Myocyte (in vitro differentiated cells): Measurements from ENCODE around the gene TPM2. TPM values are rescaled to one million over a fixed set of nuclear protein-coding genes. Genes with fewer than 3 reads are reported as not detected.

Source experiments
- DNase-seq: peaks from one replicate; pipeline ENCODE4 v3.0.0-alpha.2; 2012; ENCODE audit warnings: low read depth
- polyA plus RNA-seq: library from polyadenylated mRNA; unstranded; fragments of >200 nt; gene quantifications from one replicate; pipeline ENCODE4 v1.2.1, GENCODE V29; 2012; ENCODE audit warnings: missing spikeins
- total RNA-seq: library from RNA; depleted of rRNA; stranded (reverse); fragments of >200 nt; gene quantifications from 2 replicates; pipeline ENCODE4 v1.2.3, GENCODE V29; 2014

TPM2 gene
- total RNA-seq = 13,316 and 13,583 TPM in 2 replicates
- polyA plus RNA-seq = 5,772 TPM

DNA sequence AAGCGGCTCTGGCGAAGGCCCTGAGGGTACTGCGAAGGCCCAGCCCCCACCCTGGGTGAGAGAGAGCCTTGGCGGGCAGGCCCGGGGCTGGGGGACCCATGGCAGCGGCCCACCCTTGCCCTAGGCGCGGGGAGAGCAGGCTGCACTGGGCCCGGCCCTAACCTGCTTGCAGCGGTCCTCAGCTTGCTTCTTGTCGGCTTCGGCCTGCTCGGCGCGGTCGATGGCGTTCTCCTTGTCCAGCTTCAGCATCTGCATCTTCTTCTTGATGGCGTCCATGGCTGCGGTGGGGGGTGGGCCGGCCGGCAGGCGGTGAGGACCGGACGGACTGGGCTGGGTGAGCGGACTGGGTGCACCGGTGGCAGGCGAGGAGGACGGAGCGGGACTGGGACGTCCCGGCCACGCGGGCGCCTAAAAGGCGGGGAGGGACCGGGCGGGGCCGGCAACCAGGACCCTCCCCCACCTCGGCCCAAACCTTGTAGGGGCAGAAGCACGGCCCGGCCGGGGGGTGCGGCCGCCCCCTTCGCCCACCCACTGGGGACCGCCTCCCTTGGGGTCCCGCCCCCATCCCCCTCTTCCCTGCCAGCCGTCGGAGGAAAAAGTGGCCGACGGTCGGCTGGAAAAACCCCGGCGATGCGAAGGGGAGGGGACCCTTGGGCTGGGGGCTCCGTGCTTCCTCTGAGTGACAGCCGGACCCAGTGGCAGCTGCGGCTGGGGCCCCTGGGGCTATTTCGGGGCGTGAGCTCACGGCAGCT lies at the start of gene TPM2:
Gene TPM2 (minus strand): TSS at position 384 of the 752 bp plus-strand sequence. CDS start 108 bp downstream, at position 276.
- DNase-seq = no peak

DNA sequence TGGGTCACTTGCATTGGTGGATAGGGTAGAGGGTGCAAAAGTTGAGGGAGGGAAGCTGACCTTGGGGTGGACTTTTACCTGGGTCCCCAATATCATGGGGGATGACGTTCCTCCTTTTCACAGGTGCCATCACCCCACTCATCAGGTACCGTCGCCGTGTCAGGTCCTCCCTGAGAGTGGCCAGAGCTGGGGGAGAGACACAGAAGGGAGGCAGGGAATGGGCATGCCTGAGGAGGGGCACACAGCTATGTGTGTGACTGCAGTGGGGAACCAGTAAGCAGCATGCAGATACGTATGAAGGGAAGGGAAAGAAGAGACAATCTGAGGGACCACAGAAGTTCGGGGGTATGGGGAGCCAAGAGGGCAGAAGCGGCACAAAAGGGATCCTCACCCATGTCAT lies 49.2 kb upstream of the TPM2 start:
- no peak for DNase-seq

- DNase-seq = peak; percentile 82
Observed at GRCh38 chr9:35738186-35738585, 48.5 kb upstream of the TPM2 start.

DNA sequence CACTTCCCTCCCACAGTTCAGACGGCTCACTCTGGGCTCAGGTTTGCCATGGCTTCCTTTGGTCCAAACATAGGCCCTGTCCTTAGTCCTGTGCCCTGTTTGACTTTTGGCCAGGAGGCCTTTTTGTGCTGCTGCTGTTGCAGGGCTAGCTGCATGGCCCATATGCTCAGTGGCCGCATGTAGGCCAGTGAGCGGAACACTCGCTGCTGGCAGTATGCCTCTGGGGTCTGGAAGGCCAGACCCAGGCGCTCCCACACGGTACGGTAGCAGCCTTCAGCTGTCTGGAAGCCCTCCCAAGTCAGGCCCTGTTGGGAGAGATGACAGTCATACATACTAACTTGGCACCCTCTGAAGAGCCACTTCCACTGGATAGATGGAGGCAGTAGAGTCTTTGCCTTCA lies 47.4 kb upstream of the TPM2 start:
- DNase-seq = no peak

DNA sequence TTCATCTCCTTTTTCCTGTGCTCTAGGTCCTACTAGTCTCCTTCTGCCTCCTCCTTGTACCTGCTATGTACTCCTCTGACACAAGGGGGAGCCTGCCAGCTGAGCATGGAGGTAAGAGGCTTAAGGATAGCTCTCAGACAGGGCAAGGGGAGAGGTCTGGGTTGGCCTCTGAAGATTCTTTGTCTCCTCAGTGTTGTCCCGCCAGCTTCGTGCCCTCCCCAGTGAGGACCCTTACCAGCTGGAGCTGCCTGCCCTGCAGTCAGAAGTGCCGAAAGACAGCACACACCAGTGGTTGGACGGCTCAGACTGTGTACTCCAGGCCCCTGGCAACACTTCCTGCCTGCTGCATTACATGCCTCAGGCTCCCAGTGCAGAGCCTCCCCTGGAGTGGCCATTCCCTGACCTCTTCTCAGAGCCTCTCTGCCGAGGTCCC lies 46.5 kb upstream of the TPM2 start:
- DNase-seq = peak; percentile 76

DNA sequence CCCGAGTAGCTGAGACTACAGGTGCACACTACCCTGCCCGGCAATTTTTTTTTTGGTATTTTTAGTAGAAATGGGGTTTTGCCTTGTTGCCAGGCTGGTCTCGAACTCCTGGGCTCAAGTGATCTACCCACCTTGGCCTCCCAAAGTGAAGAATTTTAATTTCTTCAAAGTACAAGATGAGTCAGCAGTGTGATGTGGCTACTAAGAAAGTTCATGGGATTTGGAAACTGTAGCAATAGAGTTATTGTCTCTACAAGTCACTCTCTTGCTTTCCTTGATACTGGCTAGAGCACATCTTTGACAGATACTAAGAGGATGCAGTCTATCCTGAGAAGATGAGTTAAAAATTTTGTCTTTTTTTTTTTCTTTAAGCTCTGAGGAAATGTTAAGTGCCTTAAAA lies 44.4 kb upstream of the TPM2 start:
- no peak for DNase-seq

GRCh38 chr9:35732800-35733541 lies 43.2 kb upstream of the TPM2 start:
- peak; percentile 45 for DNase-seq

DNA sequence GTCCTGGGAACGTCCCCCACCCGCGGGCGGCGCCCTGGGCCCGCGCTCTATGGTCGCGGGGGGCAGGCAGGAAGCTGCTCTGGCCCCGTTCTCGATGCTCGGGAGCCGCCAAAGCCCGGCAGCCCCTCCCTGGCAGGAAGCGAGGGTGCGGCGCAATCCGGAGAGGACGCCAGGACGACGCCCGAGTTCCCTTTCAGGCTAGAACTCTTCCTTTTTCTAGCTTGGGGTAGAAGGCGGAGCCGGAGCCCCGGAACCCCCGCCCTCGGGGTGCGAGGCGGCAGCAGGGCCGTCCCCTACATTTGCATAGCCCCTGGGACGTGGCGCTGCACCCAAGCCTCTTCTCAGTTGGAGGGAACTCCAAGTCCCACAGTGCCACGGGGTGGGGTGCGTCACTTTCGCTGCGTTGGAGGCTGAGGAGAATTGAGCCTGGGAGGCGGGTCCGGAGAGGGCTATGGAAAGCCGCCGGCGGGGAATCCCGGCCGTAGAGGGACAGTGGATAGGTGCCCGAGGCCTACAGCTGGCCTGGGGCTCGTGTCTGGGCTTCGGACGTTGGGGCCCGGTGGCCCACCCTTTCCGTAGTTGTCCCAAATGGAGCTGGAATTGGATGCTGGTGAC lies 42.6 kb upstream of the TPM2 start, which contains the start of the genes CREB3 and TLN1:
Gene CREB3 (plus strand): TSS at position 482 of the 615 bp plus-strand sequence. CDS start 107 bp downstream, at position 589.
Gene TLN1 (minus strand): TSS at position 11 of the 615 bp plus-strand sequence. CDS start 6,501 bp downstream, outside the sequence.
- peak; percentile 99 for DNase-seq

- DNase-seq = no peak
Observed at GRCh38 chr9:35731415-35732184, 41.9 kb upstream of the TPM2 start.

DNA sequence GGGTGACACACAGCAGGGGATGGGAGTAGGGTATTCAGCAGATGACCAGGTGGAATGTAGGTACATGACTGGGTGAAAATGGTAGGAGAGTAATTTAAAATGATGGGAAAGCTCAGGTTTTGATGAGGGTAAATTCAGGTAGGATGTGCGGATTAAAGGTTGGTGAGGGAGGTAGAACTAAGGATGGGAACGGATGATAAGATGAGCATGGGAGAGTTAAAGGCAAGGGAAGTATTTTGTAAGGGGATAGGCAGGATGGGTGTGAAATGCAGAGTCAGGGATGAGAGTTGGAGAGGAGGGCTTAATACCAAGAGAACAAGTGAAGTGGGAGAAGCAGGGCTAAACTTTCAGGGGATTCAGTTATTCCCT lies 40.7 kb upstream of the TPM2 start:
- no peak for DNase-seq

DNA sequence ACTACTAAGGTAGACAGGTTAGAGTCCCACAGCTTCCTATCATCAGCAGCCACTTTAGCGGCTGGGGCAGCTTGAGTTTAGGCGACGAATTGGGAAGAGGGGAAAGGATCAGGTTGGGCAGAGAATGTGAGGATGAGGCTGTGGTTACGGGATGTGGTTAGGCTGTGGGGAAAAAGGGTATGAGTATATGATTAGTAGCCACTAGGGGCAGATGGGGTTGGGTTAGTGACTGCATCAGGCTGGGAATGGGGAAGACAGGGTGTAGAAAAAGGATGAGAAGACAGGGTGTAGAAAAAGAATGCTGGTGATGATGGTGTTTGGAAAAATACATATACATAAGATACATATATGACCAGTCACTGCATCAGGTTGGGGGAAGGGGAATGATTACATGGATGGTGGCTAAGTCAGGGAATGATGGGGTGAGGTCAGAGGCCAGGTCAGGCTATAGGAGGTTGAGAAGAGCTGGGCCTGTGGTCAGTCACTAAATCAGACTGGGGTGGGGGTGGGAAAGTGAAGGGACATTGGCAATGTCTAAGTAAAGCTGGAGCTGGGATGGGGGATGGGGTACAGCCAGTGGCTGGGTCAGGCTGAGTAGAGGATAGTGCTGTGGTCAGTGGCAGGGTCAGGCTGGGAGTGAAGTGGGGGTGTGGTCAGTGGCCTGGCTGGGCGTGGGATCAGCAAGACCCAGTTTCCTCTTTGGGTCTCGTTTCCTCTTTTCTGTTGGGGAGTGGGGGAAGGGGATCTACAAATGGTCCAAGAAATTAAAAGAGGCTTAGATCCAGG lies 40.2 kb upstream of the TPM2 start:
- DNase-seq = peak; percentile 94

DNA sequence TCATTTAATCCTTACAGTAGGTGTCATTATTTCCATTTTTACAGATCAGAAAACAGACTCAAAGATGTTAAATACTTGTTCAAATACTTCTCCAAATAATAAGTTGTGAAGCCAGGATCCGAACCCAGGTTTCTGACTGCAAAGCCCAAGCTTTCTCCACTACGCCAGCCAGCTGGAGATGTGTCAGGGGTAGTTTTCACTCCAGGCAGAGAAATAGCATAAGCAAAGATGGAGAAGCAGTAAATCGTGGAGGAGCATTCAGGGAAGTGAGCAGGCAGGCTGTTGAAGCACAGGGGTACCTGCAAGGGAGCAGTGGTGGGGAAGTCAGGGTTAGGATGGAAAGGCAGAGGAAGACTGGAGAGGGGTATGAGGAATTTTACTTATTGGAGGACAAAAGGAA lies 39.4 kb upstream of the TPM2 start:
- no peak for DNase-seq

GRCh38 chr9:35728041-35728971 lies 38.6 kb upstream of the TPM2 start:
- peak; percentile 94 for DNase-seq

- DNase-seq = no peak
Observed at GRCh38 chr9:35727676-35728040, 37.9 kb upstream of the TPM2 start.

DNA sequence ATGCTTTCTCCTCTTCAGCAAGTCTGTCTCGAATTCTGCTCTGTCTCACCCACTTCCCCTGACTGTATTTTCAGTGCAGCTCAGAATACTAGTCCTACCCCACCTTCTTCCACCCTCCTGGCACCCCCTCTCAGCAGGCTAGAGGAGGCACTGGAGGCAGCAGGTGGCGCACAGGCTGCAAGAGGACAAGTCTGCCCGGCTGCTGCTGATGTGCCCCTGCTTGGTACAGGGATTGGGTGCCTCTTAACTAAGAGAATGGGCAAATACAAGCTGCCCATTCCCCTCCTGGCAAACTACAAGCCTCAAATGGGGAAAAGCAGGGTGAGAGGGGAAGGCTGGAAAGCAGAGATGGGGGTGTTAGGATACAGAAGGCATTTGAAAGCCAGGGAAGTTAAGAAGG lies 37.2 kb upstream of the TPM2 start:
- peak; percentile 87 for DNase-seq

DNA sequence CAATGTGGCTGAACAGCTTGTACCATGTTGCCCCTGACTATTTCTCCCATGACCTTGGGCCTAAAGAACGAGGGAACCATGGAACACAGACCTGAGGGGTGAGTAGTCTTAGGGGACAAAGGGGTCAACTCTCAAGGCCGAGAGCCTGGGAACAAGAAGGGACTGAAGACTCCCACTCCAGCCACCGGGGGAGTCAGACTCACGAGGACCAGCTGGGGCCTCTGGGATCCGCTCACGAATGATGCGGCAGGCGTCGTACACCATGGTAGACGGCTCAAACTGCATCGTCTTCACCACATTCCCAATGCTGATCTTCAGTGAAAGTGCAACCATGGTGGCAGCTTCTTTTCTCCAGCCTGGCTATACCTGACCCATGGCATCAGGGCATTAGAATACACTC lies 35.6 kb upstream of the TPM2 start:
- DNase-seq = no peak

DNA sequence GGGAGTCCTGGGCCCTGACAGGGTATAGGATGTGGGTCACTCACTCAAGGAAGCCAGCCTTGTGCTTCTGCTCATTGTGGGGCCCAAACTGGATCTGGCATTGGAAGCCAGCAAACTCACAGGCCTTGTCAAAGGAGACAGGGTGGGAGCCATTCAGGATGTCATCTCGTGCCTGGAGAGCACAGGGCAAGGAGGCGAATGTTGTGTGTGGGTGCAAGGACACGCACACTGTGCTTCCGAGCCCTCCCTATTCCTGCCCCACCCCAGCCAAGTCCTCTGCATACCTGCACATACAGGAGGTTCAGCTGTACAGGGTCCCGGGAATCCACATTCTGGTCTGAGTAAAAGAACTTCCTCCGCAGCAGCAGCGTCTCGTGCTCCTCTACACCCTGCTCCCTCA lies 34.2 kb upstream of the TPM2 start:
- no peak for DNase-seq

DNA sequence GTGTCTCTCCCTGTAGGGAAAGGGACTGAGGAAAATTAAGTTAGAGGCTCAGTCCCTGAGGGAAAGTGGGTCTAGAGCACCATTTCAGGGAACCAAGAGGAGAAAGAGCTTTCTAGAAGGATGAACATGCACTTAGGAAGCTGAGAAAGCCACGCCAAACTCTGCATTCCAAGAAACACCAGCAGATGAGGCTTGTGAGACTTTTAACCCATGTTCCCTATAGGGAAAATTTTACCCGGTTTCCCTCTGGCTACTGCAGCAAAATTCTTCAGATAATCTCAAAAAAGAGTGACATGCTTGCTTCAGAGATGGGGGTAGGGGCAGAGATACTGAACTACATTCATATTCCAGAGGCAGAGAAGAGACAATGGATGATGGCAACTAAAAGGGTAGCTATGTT lies 33.7 kb upstream of the TPM2 start:
- no peak for DNase-seq

DNA sequence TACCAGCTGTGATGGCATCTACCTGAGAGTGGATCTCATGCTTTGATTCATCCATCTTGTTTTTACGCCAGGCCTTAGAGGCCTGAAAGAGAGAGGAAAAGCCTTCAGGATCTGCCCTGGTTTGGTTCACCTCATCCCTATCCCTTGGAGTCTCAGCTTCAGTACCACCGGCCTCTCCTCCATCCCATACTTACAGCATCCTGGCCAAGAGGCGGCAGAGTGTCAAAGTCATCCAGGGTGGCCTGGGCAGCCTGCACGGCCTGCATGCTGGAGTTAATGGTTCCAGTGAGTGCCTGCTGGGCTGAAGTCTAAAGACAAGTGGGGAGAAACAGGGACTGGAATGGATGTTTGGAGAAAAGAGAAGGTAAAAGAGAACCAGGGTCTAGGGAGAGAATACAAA lies 29.8 kb upstream of the TPM2 start:
- DNase-seq = no peak
